K562 (cell line): ENCODE measurements around the gene UBR4.

ENCODE experiments used
- ARID2 ChIP-seq: fragments of 450-650 bp; IDR thresholded peaks from 2 replicates; pipeline ENCODE4 v1.6.1; 2017; ENCODE audit warnings: antibody characterized with exemption, mild to moderate bottlenecking
- BRCA1 ChIP-seq, 2 experiments: fragments of 450-650 bp in 1 of 2; sonication (generic) in 1 of 2; formaldehyde crosslinking in 1 of 2; IDR thresholded peaks; 2 replicates each; pipeline versions ENCODE4 v1.5.0 to v1.6.1; 2017 to 2020; ENCODE audit warnings: mild to moderate bottlenecking in 1 of 2, missing genetic modification reagents in 1 of 2
- DIDO1 ChIP-seq: fragments of 450-650 bp; IDR thresholded peaks from 2 replicates; pipeline ENCODE4 v1.6.1; 2016; ENCODE audit warnings: low read depth, missing biosample characterization, missing genetic modification characterization
- ETV5 ChIP-seq: sonication (generic); formaldehyde crosslinking; IDR thresholded peaks from 2 replicates; pipeline ENCODE4 v1.4.0; 2020; ENCODE audit warnings: low read depth, mild to moderate bottlenecking, missing genetic modification reagents
- MCM7 ChIP-seq, 2 experiments: fragments of 450-650 bp; IDR thresholded peaks; 2 replicates each; pipeline ENCODE4 v1.6.1; 2016 to 2018
- NFYB ChIP-seq: IDR thresholded peaks from 2 replicates; pipeline ENCODE4 v1.6.1; 2011; ENCODE audit warnings: mild to moderate bottlenecking, moderate library complexity; ENCODE audit not compliant: insufficient read length; ENCODE audit errors: extremely low read depth
- POLR2A ChIP-seq: fragments of 450-650 bp; conservative IDR thresholded peaks from 2 replicates; pipeline ENCODE4 v1.6.1; 2016
- RCOR1 ChIP-seq, 2 experiments: IDR thresholded peaks; 2 replicates each; pipeline ENCODE4 v1.6.1; 2012; ENCODE audit warnings: low read depth in 2 of 2, low read length in 2 of 2, borderline replicate concordance in 1 of 2, improper control_type of control experiment in 1 of 2
- ZNF384 ChIP-seq: IDR thresholded peaks from 2 replicates; pipeline ENCODE4 v1.6.1; 2012; ENCODE audit warnings: low read depth, low read length, improper control_type of control experiment
- TF ChIP-seq, protein P1 (sequence below): fragments of 450-650 bp; formaldehyde crosslinking; IDR thresholded peaks from 2 replicates; pipeline ENCODE4 v1.4.0; 2020; ENCODE audit warnings: mild to moderate bottlenecking
- TF ChIP-seq, protein P2 (sequence below), 2 experiments: fragments of 450-650 bp; formaldehyde crosslinking in 1 of 2; IDR thresholded peaks; 2 replicates each; pipeline versions ENCODE4 v1.4.0 to v1.6.1; 2014 to 2020; ENCODE audit warnings: mild to moderate bottlenecking in 2 of 2, borderline replicate concordance in 1 of 2, low read depth in 1 of 2
- TF ChIP-seq, protein P3 (sequence below), 3 experiments: IDR thresholded peaks in 2 of 3; conservative IDR thresholded peaks in 1 of 3; 2 replicates each; pipeline ENCODE4 v1.5.1; 2011 to 2012; ENCODE audit warnings: low read length in 3 of 3, mild to moderate bottlenecking in 3 of 3, control low read depth in 2 of 3, improper control_type of control experiment in 1 of 3, inconsistent platforms in 1 of 3, low read depth in 1 of 3, mixed read lengths in 1 of 3, moderate library complexity in 1 of 3; ENCODE audit not compliant: insufficient read depth in 2 of 3
- TF ChIP-seq, protein P4 (sequence below): sonication (generic); formaldehyde crosslinking; IDR thresholded peaks from 2 replicates; pipeline ENCODE4 v1.8.0; 2022; ENCODE audit warnings: mild to moderate bottlenecking, missing genetic modification reagents

DNA sequence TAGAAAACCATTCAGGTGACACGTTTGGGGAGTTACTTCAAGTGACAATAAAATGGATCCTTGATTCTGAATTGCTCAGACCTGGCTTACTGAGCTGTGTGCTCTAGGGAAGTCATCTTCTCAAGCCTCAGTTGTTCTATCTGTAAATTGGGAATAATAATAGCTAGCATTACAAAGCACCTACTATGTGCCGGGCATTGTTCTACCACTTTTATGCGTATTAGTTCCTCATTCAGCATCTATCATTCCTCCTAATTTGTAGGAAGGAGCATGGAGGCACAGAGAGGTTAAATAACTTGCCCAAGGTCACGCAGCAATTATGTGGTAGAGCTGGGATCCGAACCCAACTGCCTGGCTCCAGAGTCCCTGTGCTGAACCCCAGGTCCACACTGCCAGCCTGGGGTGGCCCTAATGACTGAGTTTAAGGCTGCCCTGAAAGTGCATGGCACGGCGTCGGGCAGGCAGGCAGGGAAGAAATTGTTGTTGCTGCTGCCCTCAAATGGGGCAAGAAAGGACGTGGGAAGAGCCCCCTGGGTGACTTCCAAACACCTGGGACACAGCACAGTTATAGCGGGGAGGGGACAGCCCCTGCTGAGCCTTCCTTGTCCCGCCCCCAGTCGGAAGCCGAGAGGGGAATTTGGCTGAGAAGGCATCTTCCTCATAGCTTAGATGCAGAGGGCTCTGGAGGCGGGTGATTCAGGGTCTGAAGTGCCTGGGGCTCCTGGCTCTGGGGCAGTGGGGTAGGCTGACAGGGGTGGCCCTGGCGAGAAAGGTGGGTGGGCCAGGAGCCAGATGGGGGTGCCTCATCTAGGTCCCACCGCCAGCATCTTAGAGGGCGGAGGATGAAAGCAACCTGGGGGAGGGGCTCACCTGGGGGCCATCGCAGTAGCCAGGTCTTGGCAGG, 167.1 kb downstream of the UBR4 start:
- TF ChIP-seq ETV5 (CRISPR knock-in tag) (no peak), MCM7 (IDR thresholded peaks at IDR 0.05) (no peak), RCOR1 (IDR thresholded peaks at IDR 0.05; ENCODE audit: borderline replicate concordance in 1 of 2, low read depth in 2 of 2, low read length in 2 of 2) (no peak), POLR2A (no peak), ZNF384 (no peak), BRCA1 (IDR thresholded peaks at IDR 0.05) (no peak), BRCA1 (CRISPR knock-in tag; IDR thresholded peaks at IDR 0.05) (no peak), ARID2 (no peak), NFYB (no peak), DIDO1 (no peak)
- TF ChIP-seq, protein P1, sequence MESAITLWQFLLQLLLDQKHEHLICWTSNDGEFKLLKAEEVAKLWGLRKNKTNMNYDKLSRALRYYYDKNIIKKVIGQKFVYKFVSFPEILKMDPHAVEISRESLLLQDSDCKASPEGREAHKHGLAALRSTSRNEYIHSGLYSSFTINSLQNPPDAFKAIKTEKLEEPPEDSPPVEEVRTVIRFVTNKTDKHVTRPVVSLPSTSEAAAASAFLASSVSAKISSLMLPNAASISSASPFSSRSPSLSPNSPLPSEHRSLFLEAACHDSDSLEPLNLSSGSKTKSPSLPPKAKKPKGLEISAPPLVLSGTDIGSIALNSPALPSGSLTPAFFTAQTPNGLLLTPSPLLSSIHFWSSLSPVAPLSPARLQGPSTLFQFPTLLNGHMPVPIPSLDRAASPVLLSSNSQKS (CRISPR knock-in tag): no peak
- TF ChIP-seq, protein P2, sequence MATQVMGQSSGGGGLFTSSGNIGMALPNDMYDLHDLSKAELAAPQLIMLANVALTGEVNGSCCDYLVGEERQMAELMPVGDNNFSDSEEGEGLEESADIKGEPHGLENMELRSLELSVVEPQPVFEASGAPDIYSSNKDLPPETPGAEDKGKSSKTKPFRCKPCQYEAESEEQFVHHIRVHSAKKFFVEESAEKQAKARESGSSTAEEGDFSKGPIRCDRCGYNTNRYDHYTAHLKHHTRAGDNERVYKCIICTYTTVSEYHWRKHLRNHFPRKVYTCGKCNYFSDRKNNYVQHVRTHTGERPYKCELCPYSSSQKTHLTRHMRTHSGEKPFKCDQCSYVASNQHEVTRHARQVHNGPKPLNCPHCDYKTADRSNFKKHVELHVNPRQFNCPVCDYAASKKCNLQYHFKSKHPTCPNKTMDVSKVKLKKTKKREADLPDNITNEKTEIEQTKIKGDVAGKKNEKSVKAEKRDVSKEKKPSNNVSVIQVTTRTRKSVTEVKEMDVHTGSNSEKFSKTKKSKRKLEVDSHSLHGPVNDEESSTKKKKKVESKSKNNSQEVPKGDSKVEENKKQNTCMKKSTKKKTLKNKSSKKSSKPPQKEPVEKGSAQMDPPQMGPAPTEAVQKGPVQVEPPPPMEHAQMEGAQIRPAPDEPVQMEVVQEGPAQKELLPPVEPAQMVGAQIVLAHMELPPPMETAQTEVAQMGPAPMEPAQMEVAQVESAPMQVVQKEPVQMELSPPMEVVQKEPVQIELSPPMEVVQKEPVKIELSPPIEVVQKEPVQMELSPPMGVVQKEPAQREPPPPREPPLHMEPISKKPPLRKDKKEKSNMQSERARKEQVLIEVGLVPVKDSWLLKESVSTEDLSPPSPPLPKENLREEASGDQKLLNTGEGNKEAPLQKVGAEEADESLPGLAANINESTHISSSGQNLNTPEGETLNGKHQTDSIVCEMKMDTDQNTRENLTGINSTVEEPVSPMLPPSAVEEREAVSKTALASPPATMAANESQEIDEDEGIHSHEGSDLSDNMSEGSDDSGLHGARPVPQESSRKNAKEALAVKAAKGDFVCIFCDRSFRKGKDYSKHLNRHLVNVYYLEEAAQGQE (IDR thresholded peaks at IDR 0.05; ENCODE audit: borderline replicate concordance): no peak
- TF ChIP-seq, protein P2 (CRISPR knock-in tag; IDR thresholded peaks at IDR 0.05; ENCODE audit: low read depth): no peak
- TF ChIP-seq, protein P3, sequence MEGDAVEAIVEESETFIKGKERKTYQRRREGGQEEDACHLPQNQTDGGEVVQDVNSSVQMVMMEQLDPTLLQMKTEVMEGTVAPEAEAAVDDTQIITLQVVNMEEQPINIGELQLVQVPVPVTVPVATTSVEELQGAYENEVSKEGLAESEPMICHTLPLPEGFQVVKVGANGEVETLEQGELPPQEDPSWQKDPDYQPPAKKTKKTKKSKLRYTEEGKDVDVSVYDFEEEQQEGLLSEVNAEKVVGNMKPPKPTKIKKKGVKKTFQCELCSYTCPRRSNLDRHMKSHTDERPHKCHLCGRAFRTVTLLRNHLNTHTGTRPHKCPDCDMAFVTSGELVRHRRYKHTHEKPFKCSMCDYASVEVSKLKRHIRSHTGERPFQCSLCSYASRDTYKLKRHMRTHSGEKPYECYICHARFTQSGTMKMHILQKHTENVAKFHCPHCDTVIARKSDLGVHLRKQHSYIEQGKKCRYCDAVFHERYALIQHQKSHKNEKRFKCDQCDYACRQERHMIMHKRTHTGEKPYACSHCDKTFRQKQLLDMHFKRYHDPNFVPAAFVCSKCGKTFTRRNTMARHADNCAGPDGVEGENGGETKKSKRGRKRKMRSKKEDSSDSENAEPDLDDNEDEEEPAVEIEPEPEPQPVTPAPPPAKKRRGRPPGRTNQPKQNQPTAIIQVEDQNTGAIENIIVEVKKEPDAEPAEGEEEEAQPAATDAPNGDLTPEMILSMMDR (IDR thresholded peaks at IDR 0.05 in 2 of 3, conservative IDR thresholded peaks at IDR 0.05 in 1 of 3; ENCODE audit: insufficient read depth in 2 of 3, low read depth in 1 of 3, low read length in 3 of 3): 0 out of 6 replicates have a peak, but pooled peaks of 2 of the 3 experiments have one; percentile 13 to 15
- TF ChIP-seq, protein P4, sequence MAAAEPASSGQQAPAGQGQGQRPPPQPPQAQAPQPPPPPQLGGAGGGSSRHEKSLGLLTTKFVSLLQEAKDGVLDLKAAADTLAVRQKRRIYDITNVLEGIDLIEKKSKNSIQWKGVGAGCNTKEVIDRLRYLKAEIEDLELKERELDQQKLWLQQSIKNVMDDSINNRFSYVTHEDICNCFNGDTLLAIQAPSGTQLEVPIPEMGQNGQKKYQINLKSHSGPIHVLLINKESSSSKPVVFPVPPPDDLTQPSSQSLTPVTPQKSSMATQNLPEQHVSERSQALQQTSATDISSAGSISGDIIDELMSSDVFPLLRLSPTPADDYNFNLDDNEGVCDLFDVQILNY (CRISPR knock-in tag): no peak
